Right hindlimb (tissue), 1 donor: Measurements from ENCODE around the gene BORCS5.

ENCODE experiments used
- DNase-seq: peaks from one replicate; pipeline ENCODE4 v3.0.0-alpha.2; 2018

BORCS5 gene

DNA sequence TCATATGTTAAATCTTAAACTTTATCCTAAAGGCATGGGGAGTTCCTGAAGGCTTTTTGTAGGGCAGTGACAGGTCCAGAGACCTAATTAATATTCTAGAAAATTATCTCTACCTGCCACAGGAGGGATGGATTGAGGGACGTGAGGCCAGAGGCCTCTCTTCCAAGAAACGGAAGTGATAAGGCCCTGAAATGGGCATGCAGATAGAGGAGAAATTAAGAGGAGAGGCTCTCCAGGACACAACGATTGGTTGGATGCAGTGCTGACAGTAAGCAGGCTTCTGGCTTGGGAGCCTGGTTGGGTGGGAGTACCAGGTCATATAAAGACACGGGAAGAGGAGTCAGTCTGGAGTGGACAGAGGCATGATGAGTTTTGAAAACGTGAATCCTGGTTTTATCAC, 3.1 kb upstream of the BORCS5 start:
- DNase-seq, result no peak

DNA sequence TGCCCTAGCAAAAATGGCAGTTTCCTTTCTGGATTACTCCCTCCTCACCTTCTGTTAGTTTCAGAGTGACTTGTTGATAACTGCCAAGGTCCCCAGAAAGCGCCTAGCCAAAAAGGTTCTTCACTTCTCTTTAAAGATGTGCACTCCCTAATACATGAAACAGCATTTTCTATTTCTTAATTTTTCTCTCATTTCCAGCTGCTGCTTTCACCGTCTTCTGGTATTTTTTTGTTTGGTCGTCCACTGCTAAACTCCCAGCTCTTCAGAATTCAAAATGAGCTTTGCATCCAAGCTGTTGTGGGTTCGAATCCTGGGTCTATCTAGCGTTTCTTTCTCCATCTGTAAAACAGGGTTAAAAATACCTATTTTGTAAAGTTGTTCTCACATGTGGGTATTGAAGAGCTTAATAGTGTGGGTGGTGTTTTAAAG, 397 bp upstream of the BORCS5 start:
- DNase-seq, result no peak

DNA sequence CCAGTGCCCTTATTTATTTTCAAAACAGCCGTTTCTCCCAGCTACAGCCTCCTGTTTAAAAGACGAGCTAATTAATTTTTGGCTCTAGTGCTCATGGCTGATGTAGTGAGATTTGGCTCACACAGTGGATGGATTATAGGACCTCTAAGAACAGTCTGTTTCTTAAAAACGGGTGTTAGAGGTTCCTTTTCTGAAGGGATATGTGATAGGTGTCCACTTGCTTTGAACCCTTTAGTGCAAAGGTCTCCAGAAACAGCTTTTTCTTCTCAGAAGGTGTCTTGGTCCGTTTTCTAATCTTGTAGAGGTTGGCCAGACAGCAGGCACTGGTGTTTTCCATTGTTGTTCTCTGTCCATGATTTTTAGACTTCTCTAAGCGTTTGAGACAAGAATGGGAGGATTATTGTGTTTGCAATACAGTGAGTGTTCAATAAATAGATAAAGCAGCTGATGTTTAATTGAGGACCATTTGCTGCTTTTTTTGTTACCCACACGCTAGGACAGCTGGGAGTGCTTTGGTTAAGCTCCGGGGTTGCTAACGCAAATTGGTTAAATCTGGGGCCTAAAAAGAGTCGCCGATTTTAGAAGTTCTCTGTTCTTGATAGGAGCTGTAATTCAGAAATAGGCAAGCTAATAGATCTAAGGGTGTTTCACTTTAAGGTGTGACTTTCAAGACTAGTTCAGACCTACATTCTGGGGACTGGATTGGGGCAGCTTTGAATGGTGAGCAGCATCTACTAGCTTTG, 1.0 kb downstream of the BORCS5 start:
- no peak for DNase-seq

DNA sequence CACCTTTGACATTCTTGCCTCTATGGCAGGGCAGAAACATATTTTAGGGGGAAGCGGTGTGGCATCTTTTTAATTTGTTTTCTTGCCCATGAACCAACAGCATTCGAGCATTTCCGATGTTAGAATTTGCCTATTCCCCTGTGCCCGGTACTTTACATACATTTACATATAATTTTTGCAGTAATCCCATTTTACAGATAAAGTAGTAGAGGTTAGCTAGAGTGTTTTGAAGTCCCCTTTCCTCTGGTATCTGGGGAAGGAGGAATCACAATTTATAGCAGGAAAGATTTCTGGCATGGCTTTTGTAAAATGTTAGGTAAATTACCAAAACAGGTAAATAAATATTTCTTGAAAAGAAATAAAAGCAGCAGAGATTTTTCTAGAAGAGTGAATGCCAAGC, 1.6 kb downstream of the BORCS5 start:
- DNase-seq, result no peak

DNA sequence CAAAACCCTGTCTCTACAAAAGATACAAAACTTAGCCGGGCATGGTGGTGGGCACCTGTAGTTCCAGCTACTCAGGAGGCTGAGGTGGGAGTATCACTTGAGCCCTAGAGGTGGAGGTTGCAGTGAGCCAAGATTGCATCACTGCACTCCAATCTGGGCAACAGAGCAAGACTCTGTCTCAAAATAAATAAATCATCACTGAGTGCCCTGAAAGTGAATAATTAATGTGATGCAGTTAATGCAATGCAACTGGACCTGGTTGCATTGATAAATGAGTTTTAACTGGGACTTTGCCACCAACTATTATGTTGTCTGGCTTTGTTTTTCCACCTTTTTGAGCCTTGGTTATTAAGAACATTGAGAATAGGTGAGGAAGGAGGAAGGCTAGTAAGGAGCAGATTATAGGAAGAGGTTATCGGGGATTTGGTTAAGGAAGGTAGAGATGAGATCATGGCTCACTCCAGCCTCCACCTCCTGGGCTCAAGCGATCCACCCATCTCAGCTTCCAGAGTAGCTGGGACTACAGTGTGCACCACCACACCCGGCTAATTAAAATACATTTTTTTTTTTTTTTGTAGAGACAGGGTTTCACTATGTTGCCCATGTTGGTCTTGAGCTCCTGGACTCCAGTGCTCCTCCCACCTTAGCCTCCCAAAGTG, 8.0 kb downstream of the BORCS5 start:
- no peak for DNase-seq

DNA sequence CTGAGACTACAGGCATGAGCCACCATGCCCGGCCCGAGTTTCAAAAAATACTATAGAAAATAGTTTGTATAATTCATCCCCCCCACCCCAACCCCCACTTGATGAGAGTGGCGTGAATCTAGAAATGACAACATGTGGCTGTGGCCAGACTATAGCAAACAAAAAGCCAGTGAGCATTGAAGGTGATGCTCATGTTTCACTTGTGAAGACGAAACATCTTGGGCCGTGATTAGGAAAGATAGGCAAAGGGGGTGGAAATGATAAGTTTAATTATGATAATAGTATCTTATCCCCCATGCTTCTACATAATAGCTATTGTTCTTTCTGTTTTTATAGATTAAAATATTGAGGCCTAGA, 8.5 kb downstream of the BORCS5 start:
- no peak for DNase-seq

GRCh38 chr12:12365931-12366431, 9.1 kb downstream of the BORCS5 start:
- DNase-seq, result no peak

GRCh38 chr12:12366701-12367481, 10.0 kb downstream of the BORCS5 start:
- no peak for DNase-seq

- DNase-seq, result no peak
Measured at GRCh38 chr12:12367482-12367998, 10.7 kb downstream of the BORCS5 start.

- no peak for DNase-seq
Measured at GRCh38 chr12:12372946-12373722, 16.3 kb downstream of the BORCS5 start.

DNA sequence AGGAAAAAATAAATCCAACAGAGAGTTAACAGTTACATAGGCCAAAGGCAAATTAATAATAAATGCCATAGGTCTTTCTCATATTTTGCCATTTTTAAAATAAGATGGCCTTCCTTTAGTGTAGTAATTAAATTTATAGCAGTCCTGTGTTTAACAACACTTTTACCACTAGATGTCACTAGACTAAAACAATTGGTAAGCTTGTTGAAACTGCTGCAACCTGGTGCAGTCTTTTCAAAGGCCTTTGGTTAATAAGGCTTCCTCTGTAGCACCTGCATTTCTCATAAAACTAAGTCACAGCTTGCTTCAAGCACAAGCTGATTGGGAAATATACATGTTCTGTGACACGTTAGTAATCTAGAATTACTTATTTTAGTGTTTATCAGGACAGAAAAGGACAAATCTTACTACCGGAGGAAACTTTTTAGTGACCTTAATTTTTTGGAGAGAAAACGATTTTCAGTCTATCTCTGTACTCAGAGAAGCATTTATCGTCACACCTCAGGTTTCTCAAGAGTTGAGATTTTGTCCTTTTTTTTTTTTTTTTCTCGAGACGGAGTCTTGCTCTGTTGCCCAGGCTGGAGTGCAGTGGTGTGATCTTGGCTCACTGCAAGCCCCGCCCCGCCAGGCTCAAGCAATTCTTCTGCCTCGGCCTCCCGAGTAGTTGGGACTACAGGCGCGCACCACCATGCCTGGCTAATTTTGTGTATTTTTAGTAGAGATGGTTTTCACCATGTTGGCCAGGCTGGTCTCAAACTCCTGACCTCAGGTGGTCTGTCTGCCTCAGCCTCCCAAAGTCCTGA, 20.0 kb downstream of the BORCS5 start:
- no peak for DNase-seq

- DNase-seq, result no peak
Measured at GRCh38 chr12:12378616-12379015, 21.7 kb downstream of the BORCS5 start.

- no peak for DNase-seq
Measured at GRCh38 chr12:12379831-12380730, 23.2 kb downstream of the BORCS5 start.

- no peak for DNase-seq
Measured at GRCh38 chr12:12380949-12381593, 24.2 kb downstream of the BORCS5 start.

GRCh38 chr12:12381982-12382381, 25.1 kb downstream of the BORCS5 start:
- DNase-seq, result no peak

DNA sequence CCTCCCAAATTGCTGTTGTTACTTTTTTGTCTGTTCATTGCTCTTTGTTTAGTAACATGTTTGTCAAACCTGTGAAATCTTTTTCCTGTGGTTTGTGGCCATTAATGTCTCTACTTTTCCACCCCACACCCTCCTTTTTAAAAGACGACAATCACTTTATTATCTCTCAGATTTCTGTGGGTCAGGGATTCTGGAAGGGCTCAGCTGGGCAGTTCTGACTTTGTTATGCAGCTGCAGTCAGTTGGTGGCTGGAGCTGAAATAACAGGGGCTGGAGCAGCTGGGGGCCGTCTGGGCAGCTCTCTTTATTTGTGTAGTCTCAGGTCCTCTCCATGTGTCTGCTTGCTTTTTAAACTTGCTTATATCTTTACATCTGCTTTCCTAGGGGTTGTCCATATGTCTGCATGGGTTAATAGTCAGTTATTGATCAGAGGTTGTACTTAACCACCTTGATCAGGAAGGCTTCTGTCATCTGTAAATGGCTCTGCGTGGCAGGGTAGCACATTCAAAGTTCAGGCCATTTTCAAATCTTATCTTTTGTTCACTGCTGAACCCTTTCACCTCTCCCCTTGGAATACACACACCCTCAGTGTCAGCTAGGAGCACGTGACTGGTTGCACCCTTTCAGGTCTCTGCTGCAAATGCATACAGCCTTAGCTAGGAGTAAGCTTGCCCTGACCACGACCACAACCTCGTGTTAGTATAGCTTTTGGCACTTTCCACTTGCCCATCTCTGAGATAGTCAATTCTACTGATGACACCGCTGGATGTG, 27.9 kb downstream of the BORCS5 start:
- DNase-seq, result no peak

- DNase-seq, result no peak
Measured at GRCh38 chr12:12387501-12387900, 30.6 kb downstream of the BORCS5 start.

DNA sequence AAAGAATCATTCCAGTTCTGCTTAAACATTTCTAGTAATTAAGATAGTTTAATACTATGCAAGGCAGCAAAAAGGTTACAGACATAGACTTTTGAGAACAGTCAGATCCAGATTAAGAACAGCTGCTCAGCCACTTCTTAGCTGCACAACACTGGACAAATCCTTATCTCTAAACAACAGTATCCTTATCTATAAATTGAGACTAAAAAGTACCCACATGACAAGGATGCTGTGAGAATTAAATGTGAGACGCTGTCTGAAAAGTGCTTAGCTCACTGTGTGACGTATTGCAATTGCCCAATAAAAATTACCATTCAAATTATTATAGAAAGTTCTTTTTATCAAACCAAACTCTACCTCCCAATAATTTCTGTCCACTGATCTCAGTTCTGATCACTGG, 35.5 kb downstream of the BORCS5 start:
- no peak for DNase-seq

DNA sequence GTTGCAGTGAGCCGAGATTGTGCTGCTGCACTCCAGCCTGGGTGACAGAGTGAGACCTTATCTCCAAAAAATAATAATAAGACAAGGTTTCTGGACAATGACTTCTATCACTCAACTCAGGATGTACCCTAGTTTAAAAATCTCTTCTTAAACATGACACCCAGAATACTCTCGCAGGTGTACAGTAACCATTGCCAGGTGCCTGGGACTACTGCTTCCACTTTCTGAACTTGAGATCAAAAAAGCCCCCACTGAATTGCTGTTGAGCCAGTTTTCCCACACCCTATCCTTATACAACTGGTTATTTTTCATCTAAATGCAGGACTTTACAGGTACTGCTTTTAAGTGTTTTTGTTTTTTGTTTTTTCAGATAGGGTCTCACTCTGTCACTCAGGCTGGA, 36.3 kb downstream of the BORCS5 start:
- DNase-seq, result no peak
